Activated CD8-positive, alpha-beta memory T cell treated with anti-CD3 and anti-CD28 coated beads, Interleukin-2, amount 50 U/mL, for 48 hours (primary cell): ENCODE measurements around the gene MYOC.
A peak's percentile ranks its signal among the peaks of the same experiment; 100 is the strongest.
"Not testable (repeated sequence)": the region's sequence is repeated elsewhere in the genome, so short reads cannot be mapped to it uniquely, and the experiment has no call there.

Experiments used
- DNase-seq: peaks from one replicate; pipeline ENCODE4 v3.0.0-alpha.2; 2020

Gene MYOC

DNA sequence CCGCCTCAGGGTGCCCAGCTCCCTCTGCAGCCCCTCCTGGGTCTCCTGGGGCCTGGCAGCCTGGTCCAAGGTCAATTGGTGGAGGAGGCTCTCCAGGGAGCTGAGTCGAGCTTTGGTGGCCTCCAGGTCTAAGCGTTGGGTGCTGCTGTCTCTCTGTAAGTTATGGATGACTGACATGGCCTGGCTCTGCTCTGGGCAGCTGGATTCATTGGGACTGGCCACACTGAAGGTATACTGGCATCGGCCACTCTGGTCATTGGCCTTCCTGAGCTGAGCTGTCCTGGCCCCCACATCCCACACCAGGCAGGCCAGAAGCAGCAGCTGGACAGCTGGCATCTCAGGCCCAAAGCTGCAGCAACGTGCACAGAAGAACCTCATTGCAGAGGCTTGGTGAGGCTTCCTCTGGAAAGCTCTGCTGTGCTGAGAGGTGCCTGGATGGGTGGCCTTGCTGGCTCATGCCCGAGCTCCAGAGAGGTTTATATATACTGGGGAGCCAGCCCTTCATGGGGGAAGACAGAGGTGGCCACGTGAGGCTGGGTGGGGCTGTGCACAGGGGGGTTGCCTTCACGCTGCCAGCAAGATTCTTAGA, at the start of gene MYOC:
MYOC (minus strand) TSS at position 455 of the 589 bp plus-strand sequence; CDS start at position 378, 77 bp downstream.
- no peak for DNase-seq

DNA sequence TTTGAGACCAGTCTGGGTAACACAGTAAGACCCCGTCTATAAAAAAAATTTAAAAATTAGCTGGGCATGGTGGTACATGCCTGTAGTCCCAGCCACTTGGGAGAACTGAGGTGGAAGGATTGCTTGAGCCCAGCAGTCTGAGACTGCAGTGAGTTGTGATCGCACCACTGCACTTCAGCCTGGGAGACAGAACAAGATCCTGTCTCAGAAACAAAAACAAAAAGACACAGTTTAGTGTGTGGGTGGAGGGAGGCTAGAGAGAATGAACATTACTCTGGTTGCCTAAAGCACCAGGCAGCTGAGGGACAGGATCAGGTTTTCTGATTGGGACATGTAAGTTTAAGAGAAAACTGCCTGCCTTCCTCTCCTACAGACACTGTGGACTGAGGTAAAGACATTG, 47.0 kb upstream of the MYOC start:
- no peak for DNase-seq

DNA sequence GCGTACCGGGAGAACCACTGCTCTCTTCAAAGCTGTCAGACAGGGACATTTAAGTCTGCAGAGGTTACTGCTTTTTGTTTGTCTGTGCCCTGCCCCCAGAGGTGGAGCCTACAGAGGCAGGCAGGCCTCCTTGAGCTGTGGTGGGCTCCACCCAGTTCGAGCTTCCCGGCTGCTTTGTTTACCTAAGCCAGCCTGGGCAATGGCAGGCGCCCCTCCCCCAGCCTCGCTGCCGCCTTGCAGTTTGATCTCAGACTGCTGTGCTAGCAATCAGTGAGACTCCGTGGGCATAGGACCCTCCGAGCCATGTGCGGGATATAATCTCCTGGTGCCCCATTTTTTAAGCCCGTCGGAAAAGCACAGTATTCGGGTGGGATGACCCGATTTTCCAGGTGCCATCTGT, 43.3 kb upstream of the MYOC start:
- not testable (repeated sequence) for DNase-seq

DNA sequence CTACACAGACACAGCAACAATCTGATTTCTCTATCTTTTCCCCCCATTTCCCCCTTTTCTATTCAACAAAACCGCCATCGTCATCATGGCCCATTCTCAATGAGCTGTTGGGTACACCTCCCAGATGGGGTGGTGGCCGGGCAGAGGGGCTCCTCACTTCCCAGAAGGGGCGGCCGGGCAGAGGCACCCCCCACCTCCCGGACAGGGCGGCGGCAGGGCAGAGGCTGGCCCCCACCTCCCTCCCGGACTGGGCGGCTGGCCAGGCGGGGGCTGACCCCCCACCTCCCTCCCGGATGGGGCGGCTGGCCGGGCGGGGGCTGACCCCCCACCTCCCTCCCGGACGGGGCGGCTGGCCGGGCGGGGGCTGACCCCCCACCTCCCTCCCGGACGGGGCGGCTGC, 41.1 kb upstream of the MYOC start:
- not testable (repeated sequence) for DNase-seq

- DNase-seq, result no peak
These were observed 31.4 kb upstream of the MYOC start for GRCh38 chr1:171683870-171684269.

DNA sequence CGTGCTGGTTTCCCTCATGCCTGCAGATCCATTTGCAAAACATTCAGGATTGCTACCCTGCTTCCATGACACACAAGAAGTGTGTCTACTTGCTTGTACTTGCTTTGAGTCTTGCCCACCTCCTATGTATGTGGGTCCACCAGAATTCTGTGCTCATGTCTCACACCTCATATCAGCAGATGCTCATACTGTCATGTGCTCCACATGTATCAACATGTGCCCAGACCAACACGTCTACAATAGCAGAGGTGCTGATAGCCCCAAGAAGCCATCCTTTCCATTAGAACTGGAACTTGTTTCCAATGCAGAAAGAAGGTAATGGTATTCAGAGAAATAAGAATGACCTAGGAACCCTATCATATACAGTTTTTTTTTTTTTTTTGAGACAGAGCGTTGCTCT, 27.9 kb upstream of the MYOC start:
- no peak for DNase-seq

DNA sequence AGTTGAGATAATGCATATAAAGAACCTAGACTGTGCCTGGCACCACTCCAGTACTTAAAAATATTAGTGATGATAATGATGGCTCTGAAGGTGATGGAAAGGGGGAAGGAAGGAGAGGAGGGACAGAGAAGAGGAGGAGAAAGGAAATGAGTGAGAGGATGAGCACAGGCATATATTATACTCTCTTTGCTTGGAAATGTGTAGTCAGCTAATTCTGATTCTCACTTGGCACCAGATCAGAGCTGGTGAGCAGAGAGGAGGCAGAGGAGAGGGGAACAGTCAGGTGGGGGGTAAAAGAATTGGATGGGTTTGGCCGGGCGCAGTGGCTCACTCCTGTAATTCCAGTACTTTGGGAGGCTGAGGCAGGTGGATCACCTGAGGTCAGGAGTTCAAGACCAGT, 24.3 kb upstream of the MYOC start:
- DNase-seq, result no peak

DNA sequence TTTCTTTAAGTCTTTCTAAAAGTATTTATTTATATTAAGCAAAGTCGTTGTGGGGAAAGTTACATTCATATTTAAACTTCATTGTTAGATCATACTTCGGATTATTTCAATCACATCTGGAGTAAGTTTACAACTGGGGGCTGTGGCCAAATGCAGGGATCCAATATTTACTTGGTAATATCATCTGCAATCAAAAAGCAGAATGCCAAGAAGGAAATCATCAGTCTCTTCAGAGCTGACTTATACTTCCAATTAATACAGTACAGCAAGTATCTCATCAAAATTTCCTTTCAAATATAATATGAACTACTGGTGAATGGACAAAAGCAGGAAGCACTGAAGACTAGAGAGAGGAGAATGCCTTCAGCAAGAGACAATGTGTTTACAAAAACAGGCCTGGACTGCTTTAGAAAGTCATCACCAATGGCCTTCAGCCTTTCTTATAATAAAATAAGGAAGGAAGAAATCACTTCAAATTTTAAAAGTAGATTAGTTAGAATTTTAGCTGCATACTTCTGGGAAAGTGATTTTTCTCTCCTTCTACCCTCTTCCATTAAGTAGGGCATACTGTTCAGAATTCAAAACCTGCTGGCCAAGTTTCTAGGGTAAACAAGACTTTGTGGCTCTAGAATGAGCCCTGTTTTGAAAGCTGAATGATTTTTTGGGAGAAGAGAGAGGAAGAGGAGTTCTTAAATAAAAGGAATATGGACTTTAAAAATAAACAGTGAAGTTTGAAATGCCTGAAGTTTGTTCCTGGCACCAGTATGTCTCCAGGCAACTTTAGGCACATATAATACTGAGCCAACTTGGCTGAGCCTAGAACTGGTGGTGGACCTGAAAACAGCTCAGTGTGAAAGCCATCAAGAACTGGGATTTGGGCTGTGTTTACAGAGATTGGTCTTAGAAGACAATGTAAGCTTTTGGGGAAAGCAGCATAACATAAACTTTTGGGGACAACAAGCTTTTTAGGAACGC, 22.2 kb upstream of the MYOC start:
- DNase-seq, result no peak

DNA sequence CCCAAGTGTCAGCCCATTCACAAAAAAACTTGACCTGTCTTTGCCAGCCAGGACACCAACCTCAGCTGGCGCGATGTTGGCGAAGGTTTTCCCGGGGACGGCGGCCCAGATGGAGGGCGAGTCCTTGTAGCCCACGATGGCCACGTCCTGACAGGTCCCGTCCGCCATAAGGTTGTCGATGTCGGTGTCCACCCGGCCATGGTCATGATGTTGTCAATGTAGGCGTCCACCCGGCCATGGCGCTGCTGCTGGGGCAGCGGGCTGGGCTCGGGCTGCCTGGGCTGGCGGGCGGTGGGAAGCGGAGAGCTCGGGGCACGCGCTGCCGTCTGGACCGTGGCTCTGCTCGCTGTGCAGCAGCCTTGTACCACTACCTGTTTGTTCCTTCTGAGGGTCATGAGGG, 18.3 kb upstream of the MYOC start:
- DNase-seq, result no peak

- no peak for DNase-seq
These were observed 15.9 kb upstream of the MYOC start for GRCh38 chr1:171668372-171668771.

- no peak for DNase-seq
These were observed 13.8 kb upstream of the MYOC start for GRCh38 chr1:171666114-171666769.

GRCh38 chr1:171664976-171665375, 12.5 kb upstream of the MYOC start:
- no peak for DNase-seq

GRCh38 chr1:171663854-171664575, 11.5 kb upstream of the MYOC start:
- no peak for DNase-seq

GRCh38 chr1:171663036-171663853, 10.8 kb upstream of the MYOC start:
- DNase-seq, result no peak

DNA sequence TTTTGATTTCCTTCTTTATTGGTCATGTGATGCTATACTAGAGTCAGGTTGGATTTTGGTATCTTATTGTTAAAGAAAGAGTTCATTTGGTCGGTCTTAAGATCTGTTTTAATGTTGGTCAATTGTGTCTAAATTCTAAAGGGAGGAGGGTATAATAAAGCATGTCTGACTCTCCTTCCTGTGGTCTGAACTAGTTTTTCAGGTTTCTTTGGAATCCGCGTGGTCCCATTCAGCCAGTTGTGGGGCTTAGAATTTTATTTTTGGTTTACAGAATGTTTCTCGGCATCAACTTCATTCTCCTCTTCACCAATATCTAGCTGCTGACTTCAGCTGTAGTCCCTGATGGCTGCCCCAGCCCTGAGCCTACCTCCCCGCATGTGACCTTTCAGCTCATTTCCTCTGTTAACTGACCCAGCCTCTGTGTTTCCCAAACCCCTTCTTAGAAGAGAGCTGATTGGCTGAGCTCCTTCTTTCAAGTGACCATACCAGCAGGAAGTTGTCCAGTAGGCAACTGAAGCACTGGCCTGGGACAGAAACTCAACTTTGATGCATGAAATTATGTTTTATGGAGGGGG, 8.7 kb upstream of the MYOC start:
- no peak for DNase-seq

- not testable (repeated sequence) for DNase-seq
These were observed 3.7 kb upstream of the MYOC start for GRCh38 chr1:171656206-171656605.

GRCh38 chr1:171655746-171656116, 3.2 kb upstream of the MYOC start:
- DNase-seq, result no peak

- DNase-seq, result peak; percentile 92
These were observed 2.7 kb upstream of the MYOC start for GRCh38 chr1:171654942-171655745.

DNA sequence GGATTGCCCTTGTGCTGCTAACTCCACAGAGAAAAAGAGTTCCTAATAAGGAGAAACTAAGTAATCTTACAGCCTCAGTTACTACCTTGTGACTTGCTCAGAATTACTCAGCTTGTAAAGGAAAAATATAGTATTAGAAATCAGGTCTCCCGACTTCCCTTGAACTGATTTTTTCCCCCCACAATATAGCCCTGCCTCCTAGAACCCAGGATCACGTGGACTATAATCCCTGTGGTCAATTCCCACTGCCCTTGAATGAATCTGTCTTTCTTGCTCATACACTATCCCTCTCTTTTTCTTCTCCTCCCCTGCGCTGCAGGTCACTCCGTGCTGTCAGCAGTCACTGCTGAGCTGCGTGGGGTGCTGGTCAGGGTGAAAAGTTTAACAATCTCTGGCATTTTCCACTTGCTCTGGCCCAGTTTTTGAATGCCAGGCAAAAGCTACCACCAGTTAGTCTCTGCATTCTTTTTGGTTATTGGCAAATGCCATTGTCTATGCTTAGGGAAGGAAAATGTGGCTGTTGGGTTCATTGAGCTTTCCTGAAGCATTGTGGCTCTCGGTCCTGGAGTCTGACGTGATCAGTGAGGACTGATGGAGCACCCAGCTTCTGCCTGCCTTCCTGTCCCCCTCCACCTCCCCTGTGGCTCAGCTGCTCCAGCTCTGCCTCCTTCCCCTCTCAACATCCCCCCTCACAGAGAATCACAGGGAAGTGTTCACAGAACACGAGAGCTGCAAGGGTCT, 1.9 kb upstream of the MYOC start:
- no peak for DNase-seq

DNA sequence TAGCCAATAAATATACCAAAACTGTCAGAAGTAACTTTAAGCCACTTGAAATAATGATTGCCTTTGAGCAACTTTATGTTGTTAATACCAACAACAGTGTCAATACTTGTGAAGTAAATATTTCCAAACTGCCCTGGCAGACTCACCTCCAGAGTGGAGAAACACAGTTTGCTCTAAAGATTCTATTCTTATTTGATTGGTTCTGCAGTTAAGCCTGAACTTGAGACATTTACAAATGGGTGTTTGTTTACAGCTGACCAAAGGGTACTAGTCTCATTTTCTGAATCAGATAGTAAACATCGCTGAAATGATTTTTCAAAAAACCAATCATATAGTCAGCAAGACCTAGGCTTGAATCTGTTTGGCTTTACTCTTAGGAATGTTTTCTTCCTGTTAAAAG, 1.3 kb upstream of the MYOC start:
- no peak for DNase-seq
